ENCODE measurements around the gene IL12RB1. TPM values are rescaled to one million over a fixed set of nuclear protein-coding genes. Genes with fewer than 3 reads are reported as not detected.

The IL12RB1 gene
- total and polyA plus RNA-seq, 2 of the 13 experiments (the other 11 are each of a cell fraction or from before 2014, with no cell fraction given), result 0.03 to 0.04 TPM

DNA sequence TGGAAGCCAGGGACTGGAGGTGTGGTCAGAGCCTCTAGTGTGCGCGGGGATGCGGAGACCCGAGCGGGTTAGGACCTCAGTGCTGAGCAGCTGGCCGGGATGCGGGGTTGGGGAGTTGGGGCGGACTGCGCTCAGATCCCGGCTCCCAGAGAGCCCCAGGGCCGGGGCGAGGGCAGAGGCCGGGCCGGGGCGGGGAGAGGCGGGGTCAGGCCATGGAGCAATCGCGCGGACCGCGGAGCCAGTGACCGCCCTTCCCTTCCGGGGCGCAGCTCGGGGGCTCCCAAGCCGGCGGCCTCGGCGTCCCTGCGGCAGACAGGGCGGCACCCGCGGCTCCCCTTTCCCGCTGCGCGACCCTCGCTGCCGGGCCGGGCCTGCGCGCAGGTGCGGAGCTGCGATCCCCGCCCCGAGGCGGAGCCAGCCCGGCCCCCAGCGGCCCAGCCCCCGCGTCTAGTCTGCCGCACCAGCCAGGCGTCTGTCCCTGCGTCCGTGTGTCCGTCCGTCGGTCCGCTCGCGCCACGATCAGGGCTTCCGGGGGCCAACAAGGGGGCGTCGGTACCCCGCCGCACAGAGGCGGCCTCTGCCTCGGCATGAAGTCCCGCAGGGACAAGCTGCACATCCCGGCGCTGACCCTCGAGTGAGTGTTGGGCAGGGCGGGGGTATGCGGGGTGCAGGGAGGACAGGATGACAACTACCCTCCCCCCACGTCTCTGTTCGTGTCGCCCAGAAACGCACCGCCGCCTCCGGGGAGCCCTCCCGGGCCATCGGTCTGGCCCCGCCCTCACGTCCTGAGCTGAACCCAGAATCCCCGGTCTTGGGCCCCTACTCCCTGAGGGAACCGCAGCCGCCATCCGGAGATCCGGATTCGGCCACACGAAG, 23.2 kb upstream of the IL12RB1 start (continued):
- TF ChIP-seq, protein P1, sequence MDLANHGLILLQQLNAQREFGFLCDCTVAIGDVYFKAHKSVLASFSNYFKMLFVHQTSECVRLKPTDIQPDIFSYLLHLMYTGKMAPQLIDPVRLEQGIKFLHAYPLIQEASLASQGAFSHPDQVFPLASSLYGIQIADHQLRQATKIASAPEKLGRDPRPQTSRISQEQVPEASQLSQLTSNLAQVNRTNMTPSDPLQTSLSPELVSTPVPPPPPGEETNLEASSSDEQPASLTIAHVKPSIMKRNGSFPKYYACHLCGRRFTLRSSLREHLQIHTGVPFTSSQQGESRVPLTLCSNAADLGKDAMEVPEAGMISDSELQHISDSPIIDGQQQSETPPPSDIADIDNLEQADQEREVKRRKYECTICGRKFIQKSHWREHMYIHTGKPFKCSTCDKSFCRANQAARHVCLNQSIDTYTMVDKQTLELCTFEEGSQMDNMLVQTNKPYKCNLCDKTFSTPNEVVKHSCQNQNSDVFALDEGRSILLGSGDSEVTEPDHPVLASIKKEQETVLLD (CRISPR knock-in tag; IDR thresholded peaks at IDR 0.05; ENCODE audit: low read depth), result peak; percentile 81
- no peak for TF ChIP-seq CREB1 (IDR thresholded peaks at IDR 0.05)
- no peak for TF ChIP-seq CREB1 (CRISPR knock-in tag; IDR thresholded peaks at IDR 0.05)
- TF ChIP-seq ZNF629 (CRISPR knock-in tag; conservative IDR thresholded peaks at IDR 0.05), result no peak
- no peak for TF ChIP-seq NPAS2 (CRISPR knock-in tag; IDR thresholded peaks at IDR 0.05; ENCODE audit: borderline replicate concordance)
- TF ChIP-seq, protein P2, sequence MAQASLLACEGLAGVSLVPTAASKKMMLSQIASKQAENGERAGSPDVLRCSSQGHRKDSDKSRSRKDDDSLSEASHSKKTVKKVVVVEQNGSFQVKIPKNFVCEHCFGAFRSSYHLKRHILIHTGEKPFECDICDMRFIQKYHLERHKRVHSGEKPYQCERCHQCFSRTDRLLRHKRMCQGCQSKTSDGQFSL (CRISPR knock-in tag; IDR thresholded peaks at IDR 0.05), result 0 out of 2 replicates have a peak, but pooled peaks have one; percentile 26
- peak; percentile 59; the same call in 1 of the 2 replicates for TF ChIP-seq ZNF501 (CRISPR knock-in tag; IDR thresholded peaks at IDR 0.05)
- no peak for TF ChIP-seq ZKSCAN1 (IDR thresholded peaks at IDR 0.05; ENCODE audit: low read length)
- TF ChIP-seq SP2 (CRISPR knock-in tag; IDR thresholded peaks at IDR 0.05), result 0 out of 2 replicates have a peak, but pooled peaks have one; percentile 13
- TF ChIP-seq, protein P3, sequence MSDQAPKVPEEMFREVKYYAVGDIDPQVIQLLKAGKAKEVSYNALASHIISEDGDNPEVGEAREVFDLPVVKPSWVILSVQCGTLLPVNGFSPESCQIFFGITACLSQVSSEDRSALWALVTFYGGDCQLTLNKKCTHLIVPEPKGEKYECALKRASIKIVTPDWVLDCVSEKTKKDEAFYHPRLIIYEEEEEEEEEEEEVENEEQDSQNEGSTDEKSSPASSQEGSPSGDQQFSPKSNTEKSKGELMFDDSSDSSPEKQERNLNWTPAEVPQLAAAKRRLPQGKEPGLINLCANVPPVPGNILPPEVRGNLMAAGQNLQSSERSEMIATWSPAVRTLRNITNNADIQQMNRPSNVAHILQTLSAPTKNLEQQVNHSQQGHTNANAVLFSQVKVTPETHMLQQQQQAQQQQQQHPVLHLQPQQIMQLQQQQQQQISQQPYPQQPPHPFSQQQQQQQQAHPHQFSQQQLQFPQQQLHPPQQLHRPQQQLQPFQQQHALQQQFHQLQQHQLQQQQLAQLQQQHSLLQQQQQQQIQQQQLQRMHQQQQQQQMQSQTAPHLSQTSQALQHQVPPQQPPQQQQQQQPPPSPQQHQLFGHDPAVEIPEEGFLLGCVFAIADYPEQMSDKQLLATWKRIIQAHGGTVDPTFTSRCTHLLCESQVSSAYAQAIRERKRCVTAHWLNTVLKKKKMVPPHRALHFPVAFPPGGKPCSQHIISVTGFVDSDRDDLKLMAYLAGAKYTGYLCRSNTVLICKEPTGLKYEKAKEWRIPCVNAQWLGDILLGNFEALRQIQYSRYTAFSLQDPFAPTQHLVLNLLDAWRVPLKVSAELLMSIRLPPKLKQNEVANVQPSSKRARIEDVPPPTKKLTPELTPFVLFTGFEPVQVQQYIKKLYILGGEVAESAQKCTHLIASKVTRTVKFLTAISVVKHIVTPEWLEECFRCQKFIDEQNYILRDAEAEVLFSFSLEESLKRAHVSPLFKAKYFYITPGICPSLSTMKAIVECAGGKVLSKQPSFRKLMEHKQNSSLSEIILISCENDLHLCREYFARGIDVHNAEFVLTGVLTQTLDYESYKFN (CRISPR knock-in tag; conservative IDR thresholded peaks at IDR 0.05), result no peak
- TF ChIP-seq ZFP90 (CRISPR knock-in tag; IDR thresholded peaks at IDR 0.05; ENCODE audit: borderline replicate concordance), result no peak; the same call in 1 of the 2 replicates
- TF ChIP-seq FOXC1 (CRISPR knock-in tag; IDR thresholded peaks at IDR 0.05; ENCODE audit: borderline replicate concordance), result no peak
- TF ChIP-seq TIGD3 (CRISPR knock-in tag; IDR thresholded peaks at IDR 0.05; ENCODE audit: borderline replicate concordance), result no peak
- TF ChIP-seq CAMTA2 (CRISPR knock-in tag; IDR thresholded peaks at IDR 0.05; ENCODE audit: borderline replicate concordance), result no peak
- no peak for TF ChIP-seq ZNF343 (CRISPR knock-in tag; IDR thresholded peaks at IDR 0.05)
- peak; percentile 58; the same call in 1 of the 2 replicates for TF ChIP-seq ZNF264 (CRISPR knock-in tag; IDR thresholded peaks at IDR 0.05)
- TF ChIP-seq CC2D1A (CRISPR knock-in tag; IDR thresholded peaks at IDR 0.05), result no peak
- peak; percentile 44 for TF ChIP-seq PHF20 (CRISPR knock-in tag; IDR thresholded peaks at IDR 0.05)
- no peak for TF ChIP-seq TRIM24 (CRISPR knock-in tag; IDR thresholded peaks at IDR 0.05)
- 0 out of 2 replicates have a peak, but pooled peaks have one; percentile 43 for TF ChIP-seq BCL3 (CRISPR knock-in tag; IDR thresholded peaks at IDR 0.05)
- TF ChIP-seq ARNT2 (CRISPR knock-in tag; IDR thresholded peaks at IDR 0.05; ENCODE audit: low read depth), result 0 out of 2 replicates have a peak, but pooled peaks have one; percentile 14
